Hepatocyte (in vitro differentiated cells): ENCODE measurements around the gene GTF2F1. TPM values are rescaled to one million over a fixed set of nuclear protein-coding genes. Genes with fewer than 3 reads are reported as not detected.
A peak's percentile ranks its signal among the peaks of the same experiment; 100 is the strongest.

ENCODE experiments used
- DNase-seq: peaks from one replicate; pipeline ENCODE4 v3.0.0-alpha.2; 2016; ENCODE audit warnings: low spot score
- H2AFZ ChIP-seq: fragments of 200-600 bp; sonication (generic); 2 replicates; pipeline ENCODE4 v1.6.0; 2016; ENCODE audit warnings: antibody characterized with exemption, mild to moderate bottlenecking
- H3K27ac ChIP-seq: fragments of 200-600 bp; sonication (generic); 2 replicates; pipeline ENCODE4 v1.5.1; 2016; ENCODE audit warnings: mild to moderate bottlenecking
- H3K27me3 ChIP-seq: fragments of 200-600 bp; sonication (generic); 2 replicates; pipeline ENCODE4 v1.6.1; 2016
- H3K36me3 ChIP-seq: fragments of 200-600 bp; sonication (generic); replicated peaks from 2 replicates; pipeline ENCODE4 v1.5.1; 2016; ENCODE audit warnings: low read depth; ENCODE audit not compliant: insufficient read depth
- H3K4me1 ChIP-seq: fragments of 200-600 bp; sonication (generic); 2 replicates; pipeline ENCODE4 v1.5.1; 2016; ENCODE audit warnings: mild to moderate bottlenecking, moderate library complexity; ENCODE audit not compliant: insufficient read depth
- H3K4me2 ChIP-seq: fragments of 200-600 bp; sonication (generic); 2 replicates; pipeline ENCODE4 v1.6.0; 2016
- H3K4me3 ChIP-seq: fragments of 200-600 bp; sonication (generic); 2 replicates; pipeline ENCODE4 v1.5.1; 2016; ENCODE audit warnings: mild to moderate bottlenecking
- H3K79me2 ChIP-seq: fragments of 200-600 bp; sonication (generic); 2 replicates; pipeline ENCODE4 v1.6.0; 2017; ENCODE audit warnings: mild to moderate bottlenecking
- H3K9me2 ChIP-seq: fragments of 200-600 bp; sonication (generic); replicated peaks from 2 replicates; pipeline ENCODE4 v1.6.0; 2017; ENCODE audit warnings: mild to moderate bottlenecking; ENCODE audit not compliant: insufficient read depth
- H3K9me3 ChIP-seq: fragments of 200-600 bp; sonication (generic); 2 replicates; pipeline ENCODE4 v1.5.1; 2016; ENCODE audit warnings: low read depth, mild to moderate bottlenecking
- H4K20me1 ChIP-seq: fragments of 200-600 bp; sonication (generic); 2 replicates; pipeline ENCODE4 v1.6.0; 2016; ENCODE audit warnings: mild to moderate bottlenecking; ENCODE audit not compliant: insufficient read depth, poor library complexity, severe bottlenecking
- CTCF ChIP-seq: fragments of 200-600 bp; sonication (generic); IDR thresholded peaks from 2 replicates; pipeline ENCODE4 v1.5.1; 2016; ENCODE audit warnings: antibody characterized with exemption, mild to moderate bottlenecking; ENCODE audit not compliant: poor library complexity
- EZH2 ChIP-seq: fragments of 200-600 bp; sonication (generic); IDR thresholded peaks from 2 replicates; pipeline ENCODE4 v1.6.1; 2016; ENCODE audit warnings: antibody characterized with exemption, mild to moderate bottlenecking, borderline replicate concordance
- EZH2phosphoT487 ChIP-seq: fragments of 200-600 bp; sonication (generic); IDR thresholded peaks from one replicate; pipeline ENCODE4 v1.6.1; 2018; ENCODE audit warnings: antibody characterized with exemption, mild to moderate bottlenecking, low read depth, moderate library complexity; ENCODE audit not compliant: unreplicated experiment, severe bottlenecking
- WGBS: methylation state at CpG from one replicate; pipeline ENCODE4 v1.1.6; 2016; ENCODE audit warnings: low lambda C conversion rate; ENCODE audit errors: missing lambda C conversion rate; 5-methylcytosine and 5-hydroxymethylcytosine counted together
- polyA plus RNA-seq: library from polyadenylated mRNA; unstranded; fragments of >200 nt; fragmentation: Nextera tagmentation; extraction: Ambion mirVana; gene quantifications from 2 replicates; pipeline ENCODE4 v1.2.1, GENCODE V29; 2016
- total RNA-seq: library from RNA; depleted of rRNA; stranded (reverse); fragments of >200 nt; gene quantifications from 2 replicates; pipeline ENCODE4 v1.2.3, GENCODE V29; 2014

Gene GTF2F1
- total and polyA plus RNA-seq, 2 experiments from 2014 or later = 44.6 to 47.5 TPM

- Histone ChIP-seq H3K79me2 (peaks cover 2% of the 10 kb centered on the region), H3K27ac (peak overlapping the region; percentile 57), H4K20me1 (no peaks in the 10 kb centered on the region), H3K36me3 (no peaks in the 10 kb centered on the region), H3K9me3 (no peaks in the 10 kb centered on the region), H3K4me2 (no peak overlapping the region), H3K9me2 (no peaks in the 10 kb centered on the region), H3K27me3 (no peaks in the 10 kb centered on the region), H2AFZ (no peak overlapping the region), H3K4me1 (peaks cover 9% of the 10 kb centered on the region), H3K4me3 (no peak overlapping the region)
- peak; percentile 57 for DNase-seq
- TF ChIP-seq CTCF (peak; percentile 48), EZH2phosphoT487 (no peak), EZH2 (no peak)
- 80% methylated on average over 15 of the region's 15 CpGs for WGBS
These were observed 19.6 kb upstream of the GTF2F1 start for GRCh38 chr19:6412447-6413091.

- Histone ChIP-seq H2AFZ (no peak overlapping the region), H3K4me3 (no peak overlapping the region), H3K27me3 (no peaks in the 10 kb centered on the region), H3K4me1 (peaks cover 9% of the 10 kb centered on the region), H4K20me1 (no peaks in the 10 kb centered on the region), H3K36me3 (no peaks in the 10 kb centered on the region), H3K9me3 (no peaks in the 10 kb centered on the region), H3K27ac (peak overlapping the region; percentile 57), H3K9me2 (no peaks in the 10 kb centered on the region), H3K79me2 (peaks cover 2% of the 10 kb centered on the region), H3K4me2 (no peak overlapping the region)
- 85% methylated on average over 12 of the region's 12 CpGs for WGBS
- TF ChIP-seq EZH2phosphoT487 (no peak), CTCF (no peak), EZH2 (no peak)
- no peak for DNase-seq
These were observed 19.1 kb upstream of the GTF2F1 start for GRCh38 chr19:6412061-6412446.

DNA sequence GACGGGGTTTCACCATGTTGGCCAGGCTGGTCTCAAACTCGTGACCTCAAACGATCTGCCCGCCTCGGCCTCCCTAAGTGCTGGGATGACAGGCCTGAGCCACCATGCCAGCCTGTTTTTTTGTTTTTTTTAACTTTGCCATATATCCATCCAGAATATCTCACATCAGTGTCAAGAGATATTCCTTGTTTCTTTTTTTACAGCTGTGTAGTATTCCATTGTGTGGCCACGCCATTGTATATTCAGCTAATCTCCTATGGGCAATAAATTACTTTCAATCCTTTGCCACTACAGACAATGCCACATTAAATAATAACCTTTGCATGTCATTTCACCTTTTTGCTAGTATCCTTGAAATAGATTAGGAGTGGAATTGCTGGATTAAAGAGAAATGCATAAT, 16.4 kb upstream of the GTF2F1 start:
- Histone ChIP-seq H3K4me3 (no peak overlapping the region), H3K9me2 (no peaks in the 10 kb centered on the region), H3K4me1 (peaks cover 9% of the 10 kb centered on the region), H2AFZ (no peak overlapping the region), H3K79me2 (no peaks in the 10 kb centered on the region), H3K27me3 (no peaks in the 10 kb centered on the region), H3K9me3 (no peaks in the 10 kb centered on the region), H4K20me1 (no peaks in the 10 kb centered on the region), H3K36me3 (no peaks in the 10 kb centered on the region), H3K4me2 (no peak overlapping the region), H3K27ac (no peak overlapping the region)
- TF ChIP-seq CTCF = no peak
- no peak for TF ChIP-seq EZH2
- no peak for TF ChIP-seq EZH2phosphoT487
- DNase-seq = no peak
- WGBS = 97% methylated on average over 6 of the region's 6 CpGs
